Mesendoderm (in vitro differentiated cells): ENCODE data around the gene SMIM21.

Experiments
- DNase-seq: peaks from one replicate; pipeline ENCODE4 v3.0.0; 2013
- H2AK5ac ChIP-seq: 2 replicates; pipeline ENCODE4 v1.6.1; 2013; ENCODE audit warnings: low read length, inconsistent platforms
- H2BK120ac ChIP-seq: 2 replicates; pipeline ENCODE4 v1.6.1; 2013; ENCODE audit warnings: low read depth, mild to moderate bottlenecking, low read length, moderate library complexity, mixed read lengths
- H2BK15ac ChIP-seq: replicated peaks from 2 replicates; pipeline ENCODE4 v1.6.1; 2013; ENCODE audit warnings: low read depth, mild to moderate bottlenecking, moderate library complexity
- H2BK5ac ChIP-seq: 2 replicates; pipeline ENCODE4 v1.6.1; 2013; ENCODE audit warnings: low read length, inconsistent platforms
- H3K18ac ChIP-seq: 2 replicates; pipeline ENCODE4 v1.6.1; 2013; ENCODE audit warnings: mild to moderate bottlenecking, low read length, mixed read lengths
- H3K23ac ChIP-seq: one replicate; pipeline ENCODE4 v1.6.1; 2013; ENCODE audit warnings: low read length
- H3K27ac ChIP-seq: 2 replicates; pipeline ENCODE4 v1.5.1; 2013; ENCODE audit warnings: low read depth, mild to moderate bottlenecking, inconsistent platforms, low read length, moderate library complexity
- H3K27me3 ChIP-seq: 2 replicates; pipeline ENCODE4 v1.6.1; 2013; ENCODE audit warnings: low read length, control low read depth, mild to moderate bottlenecking, inconsistent platforms; ENCODE audit not compliant: insufficient read depth, poor library complexity
- H3K36me3 ChIP-seq: 2 replicates; pipeline ENCODE4 v1.6.1; 2013; ENCODE audit warnings: low read length, inconsistent platforms; ENCODE audit not compliant: control insufficient read depth, insufficient read depth
- H3K4ac ChIP-seq: one replicate; pipeline ENCODE4 v1.6.1; 2013; ENCODE audit warnings: low read depth, mild to moderate bottlenecking, low read length, moderate library complexity
- H3K4me1 ChIP-seq: 2 replicates; pipeline ENCODE4 v1.6.1; 2013; ENCODE audit warnings: low read depth, low read length, inconsistent platforms; ENCODE audit not compliant: control insufficient read depth
- H3K4me2 ChIP-seq: 2 replicates; pipeline ENCODE4 v1.6.1; 2013; ENCODE audit warnings: low read length
- H3K4me3 ChIP-seq: 2 replicates; pipeline ENCODE4 v1.5.1; 2013; ENCODE audit warnings: mild to moderate bottlenecking, low read length
- H3K56ac ChIP-seq: one replicate; pipeline ENCODE4 v1.6.1; 2013; ENCODE audit warnings: low read length
- H3K79me1 ChIP-seq: 2 replicates; pipeline ENCODE4 v1.6.1; 2013; ENCODE audit warnings: low read length, inconsistent platforms
- H3K79me2 ChIP-seq: 2 replicates; pipeline ENCODE4 v1.6.1; 2013; ENCODE audit warnings: mild to moderate bottlenecking, low read length; ENCODE audit not compliant: control insufficient read depth, insufficient read depth
- H3K9ac ChIP-seq: 2 replicates; pipeline ENCODE4 v1.6.1; 2013; ENCODE audit warnings: low read length, inconsistent platforms
- H4K5ac ChIP-seq: one replicate; pipeline ENCODE4 v1.6.1; 2013; ENCODE audit warnings: low read length
- H4K8ac ChIP-seq: one replicate; pipeline ENCODE4 v1.6.1; 2013; ENCODE audit warnings: low read depth, mild to moderate bottlenecking, control low read depth, low read length, moderate library complexity
- WGBS: extraction: QIAGEN DNeasy Blood & Tissue Kit; methylation state at CpG from one replicate; pipeline ENCODE4 v1.1.7; 2013; ENCODE audit warnings: low lambda C conversion rate, missing lambda C conversion rate; ENCODE audit not compliant: insufficient coverage; ENCODE audit errors: extremely low coverage; 5-methylcytosine and 5-hydroxymethylcytosine counted together

SMIM21 gene

GRCh38 chr18:75455249-75456198, 28.0 kb upstream of the SMIM21 start:
- H2BK120ac ChIP-seq = no peak overlapping the region
- H3K27ac ChIP-seq = no peak overlapping the region
- no peak overlapping the region for H3K4ac ChIP-seq
- no peaks in the 10 kb centered on the region for H3K79me1 ChIP-seq
- no peaks in the 10 kb centered on the region for H3K79me2 ChIP-seq
- H2BK15ac ChIP-seq = no peak overlapping the region
- no peak overlapping the region for H4K8ac ChIP-seq
- H4K5ac ChIP-seq = no peak overlapping the region
- no CpG with 5 or more reads among the region's 84 CpGs for WGBS
- H3K23ac ChIP-seq = peak overlapping the region; percentile 39
- H3K18ac ChIP-seq = no peak overlapping the region
- DNase-seq = peak; percentile 46
- H3K56ac ChIP-seq = peak overlapping the region; percentile 64
- H3K9ac ChIP-seq = peak overlapping the region; percentile 34
- H3K4me2 ChIP-seq = peak overlapping the region; percentile 32
- H3K27me3 ChIP-seq = peaks cover 21% of the 10 kb centered on the region
- H3K4me1 ChIP-seq = no peaks in the 10 kb centered on the region
- H2AK5ac ChIP-seq = no peak overlapping the region
- no peak overlapping the region for H3K4me3 ChIP-seq
- no peak overlapping the region for H2BK5ac ChIP-seq
- H3K36me3 ChIP-seq = no peaks in the 10 kb centered on the region

- Histone ChIP-seq H3K27ac (no peak overlapping the region), H3K23ac (no peak overlapping the region), H2BK5ac (no peak overlapping the region), H3K4me1 (no peaks in the 10 kb centered on the region), H3K4ac (no peak overlapping the region), H3K18ac (no peak overlapping the region), H3K4me2 (no peak overlapping the region), H3K79me2 (no peaks in the 10 kb centered on the region), H3K4me3 (no peak overlapping the region), H3K9ac (no peak overlapping the region), H2BK15ac (no peak overlapping the region), H3K56ac (no peak overlapping the region), H3K36me3 (no peaks in the 10 kb centered on the region), H3K27me3 (peaks cover 21% of the 10 kb centered on the region), H2BK120ac (no peak overlapping the region), H2AK5ac (no peak overlapping the region), H3K79me1 (no peaks in the 10 kb centered on the region), H4K5ac (no peak overlapping the region), H4K8ac (no peak overlapping the region)
- no CpG with 5 or more reads among the region's 14 CpGs for WGBS
- no peak for DNase-seq
Measured at GRCh38 chr18:75454022-75454795, 26.7 kb upstream of the SMIM21 start.

- H3K4ac ChIP-seq = no peak overlapping the region
- H2BK120ac ChIP-seq = no peak overlapping the region
- no CpG with 5 or more reads among the region's 3 CpGs for WGBS
Measured at GRCh38 chr18:75450906-75451305, 23.4 kb upstream of the SMIM21 start.

GRCh38 chr18:75441896-75442295, 14.4 kb upstream of the SMIM21 start:
- no peak for DNase-seq
- Histone ChIP-seq H3K27me3 (no peaks in the 10 kb centered on the region), H4K8ac (no peak overlapping the region), H4K5ac (no peak overlapping the region), H2BK120ac (no peak overlapping the region), H3K4me3 (no peak overlapping the region), H2AK5ac (no peak overlapping the region), H3K79me1 (no peaks in the 10 kb centered on the region), H2BK5ac (no peak overlapping the region), H3K4ac (no peak overlapping the region), H3K4me1 (no peaks in the 10 kb centered on the region), H3K79me2 (no peaks in the 10 kb centered on the region), H3K23ac (no peak overlapping the region), H3K56ac (no peak overlapping the region), H3K36me3 (no peaks in the 10 kb centered on the region), H3K18ac (no peak overlapping the region), H3K4me2 (no peak overlapping the region), H3K9ac (no peak overlapping the region), H2BK15ac (no peak overlapping the region), H3K27ac (no peak overlapping the region)
- WGBS = no CpG with 5 or more reads among the region's 5 CpGs

More at GRCh38 chr18:75450906-75451305, 23.4 kb upstream of the SMIM21 start:
- no peak overlapping the region for H4K8ac ChIP-seq
- no peaks in the 10 kb centered on the region for H3K79me2 ChIP-seq
- no peak overlapping the region for H3K4me3 ChIP-seq
- no peak overlapping the region for H4K5ac ChIP-seq
- H3K27me3 ChIP-seq = peaks cover 12% of the 10 kb centered on the region
- H2BK15ac ChIP-seq = no peak overlapping the region
- no peak overlapping the region for H3K9ac ChIP-seq
- H2BK5ac ChIP-seq = no peak overlapping the region
- H3K36me3 ChIP-seq = no peaks in the 10 kb centered on the region
- no peak overlapping the region for H3K18ac ChIP-seq
- no peak overlapping the region for H3K56ac ChIP-seq
- no peak overlapping the region for H3K27ac ChIP-seq
- no peak overlapping the region for H2AK5ac ChIP-seq
- DNase-seq = no peak
- H3K4me1 ChIP-seq = no peaks in the 10 kb centered on the region
- H3K79me1 ChIP-seq = no peaks in the 10 kb centered on the region
- H3K4me2 ChIP-seq = no peak overlapping the region
- H3K23ac ChIP-seq = no peak overlapping the region

- H2BK120ac ChIP-seq = no peak overlapping the region
- no peak overlapping the region for H3K27ac ChIP-seq
- H2BK15ac ChIP-seq = no peak overlapping the region
- H3K56ac ChIP-seq = no peak overlapping the region
- no peak overlapping the region for H2BK5ac ChIP-seq
- H3K18ac ChIP-seq = no peak overlapping the region
- H4K8ac ChIP-seq = no peak overlapping the region
- no peaks in the 10 kb centered on the region for H3K27me3 ChIP-seq
- WGBS = no CpG with 5 or more reads among the region's 4 CpGs
- H3K36me3 ChIP-seq = no peaks in the 10 kb centered on the region
- H3K79me1 ChIP-seq = no peaks in the 10 kb centered on the region
- DNase-seq = no peak
- H3K23ac ChIP-seq = no peak overlapping the region
- H2AK5ac ChIP-seq = no peak overlapping the region
- H3K79me2 ChIP-seq = no peaks in the 10 kb centered on the region
- no peak overlapping the region for H3K9ac ChIP-seq
- H4K5ac ChIP-seq = no peak overlapping the region
- no peaks in the 10 kb centered on the region for H3K4me1 ChIP-seq
- H3K4me2 ChIP-seq = no peak overlapping the region
- H3K4me3 ChIP-seq = no peak overlapping the region
- H3K4ac ChIP-seq = no peak overlapping the region
Measured at GRCh38 chr18:75439348-75439747, 11.8 kb upstream of the SMIM21 start.
